Hematopoietic multipotent progenitor cell treated with erythropoietin and hydrocortisone succinate and interleukin-3 and kit ligand, for 6 days (in vitro differentiated cells): ENCODE data around the gene CFAP97.
"Not testable (repeated sequence)": the region's sequence is repeated elsewhere in the genome, so short reads cannot be mapped to it uniquely, and the experiment has no call there.

Experiments used
- DNase-seq: peaks from one replicate; pipeline ENCODE4 v3.0.0-alpha.2; 2015

The CFAP97 gene

DNA sequence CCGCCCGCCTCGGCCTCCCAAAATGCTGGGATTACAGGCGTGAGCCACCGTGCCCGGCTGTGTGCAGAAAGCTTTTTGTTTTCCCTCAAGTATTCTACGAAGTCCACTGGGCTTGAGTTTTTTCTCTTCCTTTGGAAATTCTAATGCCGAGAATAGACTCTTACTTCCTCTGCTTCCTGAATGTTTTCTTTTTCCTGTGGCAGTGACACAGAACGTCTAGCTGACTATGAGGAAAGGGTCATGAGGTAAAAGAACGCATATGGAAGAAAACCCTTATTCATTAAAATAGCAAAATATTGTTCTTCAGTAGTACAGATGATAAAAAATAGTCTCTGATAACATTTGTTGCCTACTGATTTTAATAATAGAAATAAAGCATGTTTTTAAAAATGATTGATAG, 65.6 kb downstream of the CFAP97 start:
- DNase-seq: no peak

DNA sequence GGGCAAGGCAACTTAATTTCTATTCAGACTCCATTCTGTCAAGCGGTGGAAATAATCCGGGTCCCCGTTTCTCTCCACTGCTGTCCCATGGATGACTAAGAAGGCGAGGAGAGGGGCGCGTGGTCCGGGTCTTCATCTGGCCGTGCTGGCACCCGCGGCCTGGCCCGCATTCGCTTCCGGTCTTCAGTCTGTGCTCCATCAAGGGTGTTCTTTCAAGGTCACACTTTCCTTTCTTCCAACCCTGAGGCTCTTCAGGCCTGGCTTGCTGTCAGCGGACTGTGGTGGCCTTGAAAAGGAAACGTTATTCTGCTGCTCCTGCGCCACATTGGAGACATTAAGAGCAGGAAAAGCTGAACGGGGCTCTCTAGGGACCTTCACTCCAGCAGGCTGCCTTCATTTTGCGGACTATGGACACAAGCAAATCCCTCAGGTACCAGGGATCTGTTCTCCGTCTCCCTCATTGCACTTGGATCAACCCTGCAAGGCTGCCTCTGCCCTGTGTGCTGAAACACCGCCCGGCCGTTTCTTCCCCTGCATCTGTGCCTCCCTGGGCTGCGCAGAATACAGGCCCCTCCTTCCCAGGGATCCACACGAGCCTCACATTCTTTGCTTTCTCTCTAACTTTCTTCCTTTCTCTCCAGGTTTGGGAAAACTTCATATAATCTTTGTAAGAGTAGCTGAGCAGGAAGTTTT, 66.4 kb downstream of the CFAP97 start:
- no peak for DNase-seq

DNA sequence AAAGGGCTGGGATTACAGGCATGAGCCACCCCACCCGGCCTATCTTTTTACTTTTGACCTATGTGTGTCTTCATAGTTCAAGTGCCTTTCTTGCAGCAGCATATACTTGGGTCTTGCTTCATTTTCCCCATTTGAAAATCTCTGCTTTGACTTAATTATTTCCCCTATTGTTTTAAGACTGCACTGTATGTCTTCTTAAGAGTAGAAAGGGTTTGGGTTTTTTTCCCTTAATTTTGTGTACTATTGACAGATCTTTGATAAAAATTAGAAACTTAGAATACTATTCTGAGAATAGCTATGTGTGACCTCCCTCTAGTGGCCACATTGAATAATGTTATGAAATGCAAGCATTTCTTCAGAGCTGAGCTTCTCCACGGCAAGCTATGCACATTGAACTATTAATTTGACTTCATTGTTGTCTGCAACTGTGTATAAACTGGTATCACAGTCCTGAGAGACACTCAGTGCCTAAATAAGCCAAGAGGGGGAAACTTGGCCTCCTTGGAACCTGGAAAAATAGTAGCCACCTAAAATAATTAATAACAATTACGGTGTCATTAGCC, 69.4 kb downstream of the CFAP97 start:
- peak; percentile 82 for DNase-seq

DNA sequence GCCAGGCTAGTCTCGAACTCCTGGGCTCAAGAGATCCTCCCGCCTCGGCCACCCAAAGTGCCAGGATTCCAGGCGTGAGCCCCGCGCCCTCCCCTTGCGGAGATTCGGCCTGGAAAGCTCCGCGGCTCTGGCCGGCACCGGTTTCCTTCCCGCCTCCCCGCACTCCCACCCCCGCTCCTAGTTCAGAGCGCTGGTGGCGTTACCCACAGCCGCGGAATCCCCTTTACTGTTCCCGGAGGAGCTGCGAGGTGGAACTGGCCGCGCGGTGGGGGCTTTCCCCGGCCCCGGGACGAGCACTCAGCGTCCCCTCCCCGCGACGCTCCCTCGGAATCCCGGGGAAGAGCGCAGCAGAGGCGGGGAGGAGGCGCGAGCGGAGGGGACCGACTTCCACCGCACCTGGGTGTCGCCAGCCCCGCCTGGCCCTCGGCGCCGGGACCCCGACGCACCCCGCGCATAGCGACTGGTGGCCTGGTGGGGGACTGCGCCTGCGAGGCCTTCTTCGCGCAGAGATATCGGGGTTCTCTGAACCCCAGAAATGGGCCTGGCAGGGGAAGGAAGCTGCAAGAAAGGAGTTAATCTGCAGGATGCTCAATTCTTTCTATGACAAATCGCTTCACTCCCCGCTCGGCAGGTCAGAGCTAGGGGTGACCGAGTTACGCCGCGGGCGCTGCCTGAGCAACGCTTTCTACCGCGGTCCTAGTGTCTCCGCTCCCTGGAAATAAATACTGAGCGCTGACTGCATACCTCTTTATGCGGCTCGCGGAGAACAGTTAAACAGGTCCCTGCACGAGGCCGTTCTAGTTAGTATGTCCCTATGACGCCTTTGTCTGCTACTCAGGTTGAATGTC, 75.3 kb downstream of the CFAP97 start:
- DNase-seq: peak; percentile 35

DNA sequence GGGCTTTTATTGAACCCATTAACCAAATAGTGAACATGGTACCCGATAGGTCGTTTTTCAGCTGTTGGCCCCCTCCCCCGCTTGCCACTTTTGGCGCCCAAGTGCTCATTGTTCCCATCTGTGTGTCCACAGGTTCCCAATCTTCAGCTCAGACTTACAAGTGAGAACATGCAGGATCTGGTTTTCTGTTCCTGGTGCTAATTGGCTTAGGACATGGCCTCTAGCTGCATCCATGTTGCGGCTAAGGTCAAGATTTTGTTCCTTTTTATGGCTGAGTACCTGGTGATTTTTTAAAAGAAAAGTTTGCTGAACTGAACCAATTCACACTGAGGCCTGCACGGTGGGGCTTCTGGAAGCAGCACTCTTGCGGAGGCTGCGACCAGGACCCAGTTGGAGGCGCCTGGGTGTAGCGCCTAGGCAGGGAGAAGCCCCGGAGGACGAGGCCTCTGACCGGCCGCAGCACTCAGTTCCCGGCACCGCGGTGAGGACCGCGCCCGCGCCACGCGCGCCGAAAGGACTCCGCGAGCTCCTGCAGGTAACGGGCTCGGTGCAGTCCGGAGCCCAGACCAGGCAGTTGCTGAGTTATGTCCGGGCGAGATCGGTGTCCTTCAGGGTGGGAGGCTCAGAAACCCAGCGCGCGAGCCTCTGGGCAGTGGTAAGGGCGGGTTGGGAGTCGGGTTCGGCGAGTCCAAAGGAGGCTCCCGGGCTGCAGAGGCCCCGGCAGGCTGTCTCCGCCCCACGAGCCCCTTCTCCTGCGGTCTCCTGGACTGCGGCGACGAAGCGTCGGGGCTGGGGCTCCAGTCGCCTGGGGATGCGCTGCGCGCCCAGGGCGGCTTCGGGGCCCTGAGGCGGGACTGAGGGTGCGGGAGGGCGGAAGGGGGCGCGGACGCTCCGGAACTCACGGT, 76.5 kb downstream of the CFAP97 start:
- peak; percentile 11 for DNase-seq

DNA sequence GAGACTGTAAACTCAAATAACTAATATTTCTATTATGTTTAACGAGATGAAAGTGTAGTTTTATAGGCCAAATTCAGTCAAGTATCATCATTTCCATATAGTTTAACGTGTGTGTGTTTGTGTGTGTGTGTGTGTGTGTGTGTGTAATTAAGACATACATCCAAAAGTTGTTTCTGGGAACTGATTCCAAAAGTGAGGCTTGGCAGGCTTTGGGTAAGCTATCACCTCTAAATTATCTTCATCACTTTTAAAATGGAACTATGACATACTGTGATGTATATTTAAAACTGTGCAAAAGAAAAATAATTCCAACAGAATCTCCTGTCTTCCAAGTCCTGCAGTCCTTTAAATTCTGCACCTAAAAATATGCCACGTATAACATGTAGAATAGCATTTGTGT, 79.8 kb downstream of the CFAP97 start:
- DNase-seq: no peak

DNA sequence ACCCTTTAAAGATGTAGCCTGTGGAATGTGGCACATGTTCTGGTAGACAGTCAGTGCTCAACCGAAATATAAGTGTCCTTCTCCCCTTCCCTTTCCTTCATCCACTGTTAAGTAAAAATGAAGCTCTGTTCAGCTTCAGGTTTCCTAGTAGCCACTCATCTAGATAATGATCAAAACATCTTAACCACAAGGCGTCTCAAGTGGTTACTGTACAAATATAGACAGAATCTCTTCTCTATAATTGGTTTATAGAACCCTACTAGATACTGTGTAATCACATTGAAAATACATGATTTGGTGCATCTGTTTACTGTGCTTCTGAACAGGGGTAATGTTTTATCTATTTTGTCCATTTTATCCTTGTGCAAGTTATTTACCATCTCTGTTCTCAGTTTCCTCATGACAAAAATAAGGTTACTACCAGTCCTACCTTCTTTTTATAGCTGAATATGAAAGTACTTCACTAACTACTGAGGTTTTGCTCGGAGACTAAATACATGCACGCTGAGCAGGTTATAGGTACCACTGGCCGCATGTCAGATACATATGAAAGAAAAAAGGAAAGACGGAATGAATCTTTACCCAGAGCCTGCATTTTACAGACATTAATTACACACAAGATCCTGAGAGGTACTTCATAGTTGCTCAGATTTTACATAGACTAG, 81.0 kb downstream of the CFAP97 start:
- peak; percentile 32 for DNase-seq

DNA sequence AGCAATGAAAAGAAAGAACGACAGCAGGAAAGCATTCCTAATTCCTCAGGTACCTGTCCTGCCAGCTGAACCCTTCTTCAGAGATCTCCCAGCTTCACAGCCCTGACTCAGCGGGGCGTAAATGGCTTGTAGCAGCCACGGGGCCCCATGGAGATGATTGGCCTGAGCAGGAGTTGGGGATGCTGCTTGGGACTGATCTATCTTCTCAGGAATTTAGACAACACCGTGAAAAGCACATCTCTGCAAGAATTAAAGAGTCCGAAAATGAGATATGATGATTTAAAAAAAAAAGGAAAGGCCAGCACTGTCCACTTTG, 83.2 kb downstream of the CFAP97 start:
- no peak for DNase-seq

DNA sequence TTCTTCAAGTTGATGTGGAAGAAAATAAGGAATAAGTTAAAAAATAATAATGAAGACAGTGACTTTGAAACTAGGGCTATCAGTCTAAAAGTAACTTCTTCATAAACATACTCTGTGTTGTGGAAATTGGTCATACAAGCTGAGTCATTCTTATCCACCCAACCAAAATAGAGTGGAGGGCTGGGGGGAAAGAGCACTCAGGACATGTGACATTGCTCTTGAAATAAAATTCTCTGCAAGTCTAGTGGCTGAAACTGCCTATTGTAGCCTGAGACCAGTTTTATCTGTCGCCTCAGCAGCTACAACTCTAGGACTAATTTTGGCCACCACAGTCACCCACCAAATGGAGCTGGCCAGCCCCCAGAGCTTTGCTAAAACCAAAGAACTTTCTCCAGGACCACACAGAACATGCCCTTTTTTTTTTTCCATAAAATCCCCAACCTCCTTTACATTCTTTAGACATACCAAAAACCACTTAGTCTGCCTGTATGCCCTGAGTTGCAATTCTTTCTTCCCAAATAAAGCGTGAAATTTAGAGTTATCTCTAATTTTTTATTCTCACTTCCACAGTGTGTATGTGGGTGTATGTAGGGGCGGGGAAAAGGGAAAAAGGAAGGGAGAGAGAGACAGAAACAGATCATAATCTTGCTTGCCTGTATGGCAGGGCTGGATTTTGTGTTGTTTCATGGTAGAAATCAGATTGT, 83.7 kb downstream of the CFAP97 start:
- peak; percentile 25 for DNase-seq

DNA sequence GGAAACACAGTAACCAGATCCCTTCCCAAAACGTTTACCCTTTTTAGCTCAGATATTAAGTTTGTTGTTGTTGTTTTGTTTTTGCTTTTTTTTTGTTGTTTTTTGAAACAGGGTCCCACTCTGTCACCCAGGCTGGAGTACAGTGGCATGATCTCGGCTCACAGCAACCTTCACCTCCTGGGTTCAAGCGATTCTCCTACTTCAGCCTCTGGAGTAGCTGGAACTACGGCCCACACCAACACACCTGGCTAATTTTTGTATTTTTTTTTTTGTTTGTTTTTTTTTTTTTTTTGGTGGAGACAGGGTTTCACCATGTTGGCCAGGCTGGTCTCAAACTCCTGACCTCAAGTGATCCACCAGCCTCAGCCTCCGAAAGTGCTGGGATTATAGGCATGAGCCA, 84.3 kb downstream of the CFAP97 start:
- not testable (repeated sequence) for DNase-seq

DNA sequence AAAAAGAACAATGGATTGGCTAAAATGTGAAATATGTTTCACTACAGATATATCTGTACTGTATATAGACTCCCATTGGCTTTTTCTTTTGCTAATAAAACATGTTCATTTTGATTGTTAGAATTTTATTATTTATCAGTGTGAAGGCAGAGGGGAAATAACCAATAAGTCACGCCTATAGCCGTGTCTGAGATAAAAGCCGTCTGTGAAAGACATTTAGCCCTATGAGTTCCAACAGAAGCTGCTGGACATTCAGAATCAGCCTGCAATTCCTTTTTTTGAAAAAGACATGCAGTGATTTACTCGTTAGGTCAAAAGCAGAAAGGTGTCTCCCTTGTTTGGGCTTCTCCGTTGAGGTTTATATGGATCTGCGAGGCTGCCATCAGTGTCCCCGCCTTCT, 84.9 kb downstream of the CFAP97 start:
- DNase-seq: no peak

DNA sequence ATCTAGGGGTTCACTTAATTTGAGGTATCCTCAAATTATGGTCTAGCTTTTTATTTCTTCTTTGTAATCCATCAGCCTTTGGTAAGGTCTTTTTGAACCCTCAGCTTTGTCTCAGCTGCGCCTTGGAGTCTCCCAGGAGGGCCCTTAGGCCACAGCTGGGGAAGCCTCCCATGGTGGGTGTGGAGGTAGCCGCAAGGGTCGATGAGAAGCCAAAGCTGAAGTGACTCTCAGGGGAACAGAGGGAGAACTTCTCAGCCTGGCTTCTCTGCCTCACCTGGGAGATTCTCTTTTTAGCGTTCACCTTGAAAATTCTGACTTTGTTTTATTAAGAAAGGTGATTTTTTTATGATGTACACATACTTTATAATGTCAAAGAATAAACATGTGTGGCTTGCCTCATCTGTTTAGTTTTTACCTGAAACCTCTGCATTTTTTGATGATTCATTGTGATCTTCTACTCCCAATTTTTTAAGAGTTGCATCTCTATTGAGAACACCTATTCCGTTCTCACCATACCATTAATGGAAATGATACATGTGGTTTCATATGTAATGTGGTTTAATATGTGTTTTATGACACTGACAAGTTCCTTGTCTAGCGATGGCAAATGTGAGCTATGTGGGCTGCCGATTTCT, 86.4 kb downstream of the CFAP97 start:
- DNase-seq: no peak

DNA sequence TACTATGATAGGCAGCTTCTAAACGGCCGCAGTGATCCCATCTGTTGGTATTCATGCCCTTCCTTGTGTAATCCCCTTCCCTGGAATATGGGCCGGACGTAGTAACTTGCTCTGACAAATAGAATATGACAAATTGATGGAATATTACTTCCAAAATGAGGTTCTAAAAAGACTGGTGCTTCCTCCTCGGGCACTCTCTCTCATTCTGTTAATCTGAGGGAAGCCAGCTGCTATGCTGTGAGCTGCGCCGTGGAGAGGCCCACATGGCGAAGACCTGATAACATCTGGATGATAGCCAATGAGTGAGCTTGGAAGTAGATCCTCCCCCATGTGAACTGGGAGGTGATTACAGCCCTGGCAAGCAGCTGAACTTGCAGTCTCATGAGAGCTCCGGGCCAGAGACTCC, 88.0 kb downstream of the CFAP97 start:
- peak; percentile 90 for DNase-seq

DNA sequence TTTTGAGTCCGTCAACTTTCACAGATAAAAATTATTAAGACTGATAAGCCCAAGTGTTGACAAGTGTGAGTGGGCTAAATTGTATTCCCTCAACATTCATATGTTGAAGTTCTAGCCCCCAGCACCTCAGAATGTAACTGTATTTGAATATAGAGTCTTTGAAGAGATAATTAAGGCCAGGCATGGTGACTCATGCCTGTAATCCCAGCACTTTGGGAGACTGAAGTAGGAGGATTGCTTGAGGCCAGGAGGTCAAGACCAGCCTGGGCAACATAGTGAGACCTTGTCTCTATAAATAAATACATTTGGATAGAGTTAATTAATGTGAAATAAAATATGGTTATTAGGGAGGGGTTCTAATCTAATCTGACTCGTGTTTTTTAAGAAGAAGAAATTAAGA, 90.5 kb downstream of the CFAP97 start:
- no peak for DNase-seq

DNA sequence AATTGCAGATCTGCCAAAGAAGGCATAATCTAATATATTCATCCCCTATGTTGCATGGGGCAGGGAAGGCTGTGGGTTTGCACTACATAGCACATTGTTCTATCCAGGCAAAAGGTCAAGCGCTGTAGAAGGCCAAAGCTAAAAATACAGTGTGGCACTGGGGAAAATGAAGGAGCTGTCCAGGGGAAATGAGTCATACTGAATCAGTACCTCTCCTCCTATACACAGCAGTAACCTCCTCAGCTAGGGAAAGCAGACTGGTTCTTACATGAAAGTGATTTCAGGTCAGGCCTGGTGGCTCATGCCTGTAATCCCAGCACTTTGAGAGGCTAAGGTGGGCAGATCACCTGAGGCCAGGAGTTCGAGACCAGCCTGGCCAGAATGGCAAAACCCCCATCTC, 91.7 kb downstream of the CFAP97 start:
- DNase-seq: no peak

DNA sequence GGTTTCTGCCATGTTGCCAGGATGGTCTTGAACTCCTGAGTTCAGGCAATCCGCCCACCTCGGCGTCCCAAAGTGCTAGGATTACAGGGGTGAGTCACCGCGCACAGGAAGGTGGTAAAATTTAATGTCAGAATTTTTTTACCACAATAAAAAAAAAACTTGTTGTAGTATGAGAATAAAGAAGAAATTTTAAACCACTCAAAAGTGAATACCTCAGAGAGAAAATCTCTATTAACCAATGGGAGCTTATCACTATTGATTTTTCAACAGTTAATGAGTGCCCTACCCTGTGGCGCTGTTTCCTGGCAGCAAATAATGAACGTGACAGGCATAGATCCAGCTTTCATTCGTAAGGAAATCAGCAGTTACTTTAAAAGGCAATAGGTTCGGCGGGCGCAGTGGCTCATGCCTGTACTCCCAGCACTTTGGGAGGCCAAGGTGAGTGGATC, 93.4 kb downstream of the CFAP97 start:
- no peak for DNase-seq

DNA sequence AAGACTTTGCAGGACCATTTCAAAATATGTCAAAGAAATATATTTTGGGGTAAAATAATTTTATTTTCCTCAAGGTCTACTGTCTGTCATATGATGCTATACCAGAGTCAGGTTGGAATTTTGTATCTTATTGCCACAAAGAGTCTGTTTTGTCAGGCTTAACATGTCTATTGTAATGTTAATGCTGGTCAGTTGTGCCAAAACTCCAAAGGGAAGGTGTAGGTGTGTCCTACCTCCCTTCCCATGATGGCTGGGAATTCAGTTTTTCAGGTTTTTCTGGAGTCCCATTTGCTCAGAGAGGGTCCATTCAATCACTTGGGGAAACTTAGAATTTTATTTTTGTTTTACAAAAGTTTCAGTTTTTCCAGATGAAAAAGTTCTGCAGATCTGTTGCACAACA, 94.1 kb downstream of the CFAP97 start:
- no peak for DNase-seq
